DND-41 (cell line): ENCODE data around the gene GPC5.

ENCODE experiments used
- ATAC-seq: fragments of 200-7000 bp; cut with Tn5 transposase; 3 replicates; pipeline ENCODE4 v1.9.1; 2021; ENCODE audit warnings: low read depth; ENCODE audit not compliant: insufficient read depth
- DNase-seq: peaks from one replicate; pipeline ENCODE4 v3.0.0-alpha.2; 2020
- H2AFZ ChIP-seq: 2 replicates; pipeline ENCODE4 v1.6.0; 2012; ENCODE audit warnings: low read depth, low read length
- H3K27ac ChIP-seq: 2 replicates; pipeline ENCODE4 v1.5.1; 2012; ENCODE audit warnings: low read length, inconsistent platforms
- H3K27me3 ChIP-seq: fragments of 200-600 bp; sonication (generic); 2 replicates; pipeline ENCODE4 v1.6.0; 2012; ENCODE audit warnings: low read length, mild to moderate bottlenecking, inconsistent platforms; ENCODE audit not compliant: insufficient read depth, poor library complexity
- H3K36me3 ChIP-seq: 2 replicates; pipeline ENCODE4 v1.5.1; 2012; ENCODE audit warnings: low read length, inconsistent platforms; ENCODE audit not compliant: insufficient read depth
- H3K4me1 ChIP-seq: 2 replicates; pipeline ENCODE4 v1.5.1; 2012; ENCODE audit warnings: mild to moderate bottlenecking, low read length; ENCODE audit not compliant: insufficient read depth
- H3K4me2 ChIP-seq: 2 replicates; pipeline ENCODE4 v1.6.0; 2012; ENCODE audit warnings: mild to moderate bottlenecking, moderate library complexity, low read length, inconsistent platforms; ENCODE audit not compliant: insufficient read depth
- H3K4me3 ChIP-seq, 2 experiments: fragments of 200-600 bp in 1 of 2; shearing (Covaris generic) in 1 of 2; 2 replicates each; pipeline ENCODE4 v1.5.1; 2012 to 2016; ENCODE audit warnings: inconsistent platforms in 2 of 2, low read length in 2 of 2, mild to moderate bottlenecking in 2 of 2, low read depth in 1 of 2, moderate library complexity in 1 of 2
- H3K79me2 ChIP-seq: 2 replicates; pipeline ENCODE4 v1.6.0; 2012; ENCODE audit warnings: low read length, inconsistent platforms; ENCODE audit not compliant: insufficient read depth
- H3K9ac ChIP-seq: 2 replicates; pipeline ENCODE4 v1.6.0; 2012; ENCODE audit warnings: low read depth, mild to moderate bottlenecking, inconsistent platforms, low read length, moderate library complexity
- H3K9me3 ChIP-seq: 2 replicates; pipeline ENCODE4 v1.5.1; 2012; ENCODE audit warnings: low read length, moderate library complexity, mild to moderate bottlenecking, inconsistent platforms; ENCODE audit not compliant: insufficient read depth, severe bottlenecking
- H4K20me1 ChIP-seq: 2 replicates; pipeline ENCODE4 v1.6.0; 2012; ENCODE audit warnings: low read length; ENCODE audit not compliant: insufficient read depth
- EZH2 ChIP-seq: IDR thresholded peaks from 3 replicates; pipeline ENCODE4 v1.6.1; 2012; ENCODE audit warnings: borderline replicate concordance, low read depth, mild to moderate bottlenecking, moderate library complexity, low read length, inconsistent platforms; ENCODE audit not compliant: severe bottlenecking
- TF ChIP-seq, protein P1 (sequence below): IDR thresholded peaks from 2 replicates; pipeline ENCODE4 v1.5.1; 2012; ENCODE audit warnings: borderline replicate concordance, low read length, moderate library complexity, mild to moderate bottlenecking; ENCODE audit not compliant: poor library complexity, severe bottlenecking; ENCODE audit errors: extremely low read depth

Gene GPC5

DNA sequence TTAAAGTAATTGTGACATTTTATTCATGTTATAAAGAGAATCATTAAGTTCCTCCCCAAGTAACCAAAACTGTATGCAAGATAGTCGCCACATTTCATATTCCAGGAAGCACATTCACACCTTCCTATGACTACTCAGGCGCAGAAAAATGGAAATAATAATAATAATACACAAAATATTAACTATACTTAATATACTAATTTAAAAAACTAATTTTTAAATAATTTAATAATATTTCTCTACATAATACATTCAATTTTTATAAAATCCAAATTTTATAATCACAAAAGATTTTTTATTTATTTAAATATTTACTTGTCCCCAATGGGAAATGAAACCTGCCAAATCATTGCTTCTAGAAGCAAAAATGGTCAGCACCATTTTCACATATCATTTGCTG, 1030.8 kb downstream of the GPC5 start:
- no peak overlapping the region for H3K4me3 ChIP-seq
- no peak overlapping the region for H2AFZ ChIP-seq
- H3K9ac ChIP-seq, result no peak overlapping the region
- TF ChIP-seq, protein P1, sequence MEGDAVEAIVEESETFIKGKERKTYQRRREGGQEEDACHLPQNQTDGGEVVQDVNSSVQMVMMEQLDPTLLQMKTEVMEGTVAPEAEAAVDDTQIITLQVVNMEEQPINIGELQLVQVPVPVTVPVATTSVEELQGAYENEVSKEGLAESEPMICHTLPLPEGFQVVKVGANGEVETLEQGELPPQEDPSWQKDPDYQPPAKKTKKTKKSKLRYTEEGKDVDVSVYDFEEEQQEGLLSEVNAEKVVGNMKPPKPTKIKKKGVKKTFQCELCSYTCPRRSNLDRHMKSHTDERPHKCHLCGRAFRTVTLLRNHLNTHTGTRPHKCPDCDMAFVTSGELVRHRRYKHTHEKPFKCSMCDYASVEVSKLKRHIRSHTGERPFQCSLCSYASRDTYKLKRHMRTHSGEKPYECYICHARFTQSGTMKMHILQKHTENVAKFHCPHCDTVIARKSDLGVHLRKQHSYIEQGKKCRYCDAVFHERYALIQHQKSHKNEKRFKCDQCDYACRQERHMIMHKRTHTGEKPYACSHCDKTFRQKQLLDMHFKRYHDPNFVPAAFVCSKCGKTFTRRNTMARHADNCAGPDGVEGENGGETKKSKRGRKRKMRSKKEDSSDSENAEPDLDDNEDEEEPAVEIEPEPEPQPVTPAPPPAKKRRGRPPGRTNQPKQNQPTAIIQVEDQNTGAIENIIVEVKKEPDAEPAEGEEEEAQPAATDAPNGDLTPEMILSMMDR, result no peak
- TF ChIP-seq EZH2, result no peak
- H3K9me3 ChIP-seq, result no peaks in the 10 kb centered on the region
- no peak for DNase-seq
- no peak overlapping the region for H3K27ac ChIP-seq
- H3K4me2 ChIP-seq, result no peak overlapping the region
- H3K4me1 ChIP-seq, result no peaks in the 10 kb centered on the region
- H4K20me1 ChIP-seq, result no peaks in the 10 kb centered on the region
- no peaks in the 10 kb centered on the region for H3K79me2 ChIP-seq
- no peak for ATAC-seq
- no peaks in the 10 kb centered on the region for H3K36me3 ChIP-seq
- no peaks in the 10 kb centered on the region for H3K27me3 ChIP-seq

DNA sequence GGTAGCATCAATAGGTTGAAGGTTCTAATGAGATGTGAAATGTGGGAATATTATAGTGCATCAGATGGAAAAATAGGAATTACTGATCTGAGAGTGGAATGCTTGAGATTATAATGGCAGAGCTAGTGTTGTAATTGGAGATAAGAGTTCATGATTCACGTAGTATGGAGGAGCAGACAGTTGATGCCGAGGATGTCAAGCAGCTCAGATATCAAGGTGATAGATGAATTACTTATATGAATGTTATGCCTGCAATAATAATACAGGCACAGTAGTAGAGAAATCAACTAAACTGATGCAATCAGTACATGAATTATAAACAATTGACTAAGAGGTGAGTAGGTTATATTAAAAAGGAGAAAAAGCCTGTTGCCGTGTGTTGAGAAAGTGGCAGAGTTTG, 1035.0 kb downstream of the GPC5 start:
- H3K4me1 ChIP-seq, result no peaks in the 10 kb centered on the region
- no peaks in the 10 kb centered on the region for H3K9me3 ChIP-seq
- no peak overlapping the region for H3K9ac ChIP-seq
- ATAC-seq (no peak), DNase-seq (no peak)
- no peaks in the 10 kb centered on the region for H4K20me1 ChIP-seq
- H3K27ac ChIP-seq, result no peak overlapping the region
- no peak overlapping the region for H3K4me2 ChIP-seq
- no peaks in the 10 kb centered on the region for H3K36me3 ChIP-seq
- TF ChIP-seq EZH2, result no peak
- TF ChIP-seq, protein P1, result no peak
- no peaks in the 10 kb centered on the region for H3K27me3 ChIP-seq
- no peak overlapping the region for H2AFZ ChIP-seq
- H3K79me2 ChIP-seq, result no peaks in the 10 kb centered on the region
- no peak overlapping the region for H3K4me3 ChIP-seq

DNA sequence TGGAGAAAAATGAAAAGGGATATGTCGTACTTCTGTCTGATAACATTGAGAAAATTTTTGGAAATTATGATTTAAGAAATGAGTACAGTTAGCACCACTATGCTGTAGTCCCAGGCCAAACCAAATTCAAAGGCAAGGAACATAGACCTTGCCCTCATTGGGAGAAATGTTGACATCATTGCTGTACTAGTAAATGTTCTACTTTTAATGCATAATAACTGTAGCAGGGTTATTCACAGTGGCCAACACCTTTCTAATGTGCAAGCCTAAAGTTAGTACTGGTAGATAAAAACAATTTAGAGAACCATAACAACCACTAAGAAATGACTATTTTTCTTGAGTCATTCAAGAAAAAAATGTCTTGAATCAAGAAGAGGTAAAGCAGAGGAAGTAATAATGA, 1035.5 kb downstream of the GPC5 start:
- H3K9me3 ChIP-seq, result no peaks in the 10 kb centered on the region
- no peak overlapping the region for H3K4me2 ChIP-seq

More for the DNA sequence above, 1035.5 kb downstream of the GPC5 start:
- Histone ChIP-seq H3K4me1 (no peaks in the 10 kb centered on the region), H2AFZ (no peak overlapping the region), H3K9ac (no peak overlapping the region), H3K4me3 (no peak overlapping the region), H3K27me3 (no peaks in the 10 kb centered on the region), H3K27ac (no peak overlapping the region), H4K20me1 (no peaks in the 10 kb centered on the region), H3K36me3 (no peaks in the 10 kb centered on the region), H3K79me2 (no peaks in the 10 kb centered on the region)
- DNase-seq (no peak), ATAC-seq (no peak)
- TF ChIP-seq, protein P1, result no peak
- no peak for TF ChIP-seq EZH2
